Gastrocnemius medialis (tissue), 4 donors: ENCODE measurements around the gene SULT1C2.

Experiments
- POLR2A ChIP-seq, 2 donors: fragments of 450-650 bp; IDR thresholded peaks; one replicate each; pipeline ENCODE4 v1.6.1; 2017; ENCODE audit warnings: antibody characterized with exemption in 2 of 2, mild to moderate bottlenecking in 2 of 2, moderate library complexity in 2 of 2
- TF ChIP-seq, protein P1 (sequence below), 5 experiments: fragments of 450-650 bp in 3 of 5; fragments of 200-600 bp in 2 of 5; sonication (generic) in 2 of 5; IDR thresholded peaks in 4 of 5; conservative IDR thresholded peaks in 1 of 5; 1 replicate in 4 of 5; 2 replicates in 1 of 5; pipeline ENCODE4 v1.5.1; 2016 to 2019; ENCODE audit warnings: antibody characterized with exemption in 5 of 5, mild to moderate bottlenecking in 3 of 5, moderate library complexity in 3 of 5

DNA sequence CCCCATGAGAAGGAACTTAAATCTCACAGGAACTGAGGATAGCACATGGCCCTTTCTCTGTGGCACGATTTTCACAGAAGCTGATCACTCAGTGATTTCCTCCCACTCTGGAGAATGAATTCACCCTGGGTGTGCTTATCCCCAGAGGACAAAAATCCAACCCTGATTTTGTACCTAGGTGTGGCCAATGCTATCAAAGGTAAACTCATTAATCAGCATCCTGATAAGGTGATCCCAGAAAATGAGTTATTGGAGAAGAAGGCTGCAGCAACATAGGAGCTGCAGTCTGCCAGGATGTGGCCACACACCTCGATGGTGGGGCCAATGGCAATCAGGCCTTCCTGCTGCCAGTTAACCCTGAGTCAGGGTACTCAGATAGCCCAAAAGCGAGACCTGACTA, 8.2 kb upstream of the SULT1C2 start:
- TF ChIP-seq POLR2A (IDR thresholded peaks at IDR 0.05), result no peak
- TF ChIP-seq, protein P1, sequence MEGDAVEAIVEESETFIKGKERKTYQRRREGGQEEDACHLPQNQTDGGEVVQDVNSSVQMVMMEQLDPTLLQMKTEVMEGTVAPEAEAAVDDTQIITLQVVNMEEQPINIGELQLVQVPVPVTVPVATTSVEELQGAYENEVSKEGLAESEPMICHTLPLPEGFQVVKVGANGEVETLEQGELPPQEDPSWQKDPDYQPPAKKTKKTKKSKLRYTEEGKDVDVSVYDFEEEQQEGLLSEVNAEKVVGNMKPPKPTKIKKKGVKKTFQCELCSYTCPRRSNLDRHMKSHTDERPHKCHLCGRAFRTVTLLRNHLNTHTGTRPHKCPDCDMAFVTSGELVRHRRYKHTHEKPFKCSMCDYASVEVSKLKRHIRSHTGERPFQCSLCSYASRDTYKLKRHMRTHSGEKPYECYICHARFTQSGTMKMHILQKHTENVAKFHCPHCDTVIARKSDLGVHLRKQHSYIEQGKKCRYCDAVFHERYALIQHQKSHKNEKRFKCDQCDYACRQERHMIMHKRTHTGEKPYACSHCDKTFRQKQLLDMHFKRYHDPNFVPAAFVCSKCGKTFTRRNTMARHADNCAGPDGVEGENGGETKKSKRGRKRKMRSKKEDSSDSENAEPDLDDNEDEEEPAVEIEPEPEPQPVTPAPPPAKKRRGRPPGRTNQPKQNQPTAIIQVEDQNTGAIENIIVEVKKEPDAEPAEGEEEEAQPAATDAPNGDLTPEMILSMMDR (IDR thresholded peaks at IDR 0.05 in 4 of 5, conservative IDR thresholded peaks at IDR 0.05 in 1 of 5), result no peak
